GM12891 (cell line): ENCODE data around the gene STOML2.

Experiments used
- DNase-seq: peaks from one replicate; pipeline ENCODE4 v3.0.0; 2011; ENCODE audit warnings: low spot score; ENCODE audit not compliant: insufficient read length
- FAIRE-seq: peaks from 2 replicates; lab custom pipeline; 2011; peaks lifted over from hg19 to GRCh38; lab: Jason Lieb, UNC
- PAX5 ChIP-seq: IDR thresholded peaks from 2 replicates; pipeline ENCODE4 v1.6.1; 2011; ENCODE audit warnings: low read length, moderate library complexity, mild to moderate bottlenecking; ENCODE audit not compliant: insufficient read depth, severe bottlenecking
- POLR2A ChIP-seq: IDR thresholded peaks from 2 replicates; pipeline ENCODE4 v1.6.1; 2011; ENCODE audit warnings: low read depth, low read length, control low read depth
- POLR2AphosphoS5 ChIP-seq: IDR thresholded peaks from 2 replicates; pipeline ENCODE4 v1.6.1; 2011; ENCODE audit warnings: low read depth, low read length, control low read depth
- POU2F2 ChIP-seq: IDR thresholded peaks from 2 replicates; pipeline ENCODE4 v1.6.1; 2011; ENCODE audit warnings: low read depth, mild to moderate bottlenecking, control low read depth, low read length, moderate library complexity
- SPI1 ChIP-seq: IDR thresholded peaks from 2 replicates; pipeline ENCODE4 v1.6.1; 2011; ENCODE audit warnings: low read depth, low read length, control low read depth
- TAF1 ChIP-seq: IDR thresholded peaks from 2 replicates; pipeline ENCODE4 v1.6.1; 2011; ENCODE audit warnings: low read depth, low read length, control low read depth

The STOML2 gene

DNA sequence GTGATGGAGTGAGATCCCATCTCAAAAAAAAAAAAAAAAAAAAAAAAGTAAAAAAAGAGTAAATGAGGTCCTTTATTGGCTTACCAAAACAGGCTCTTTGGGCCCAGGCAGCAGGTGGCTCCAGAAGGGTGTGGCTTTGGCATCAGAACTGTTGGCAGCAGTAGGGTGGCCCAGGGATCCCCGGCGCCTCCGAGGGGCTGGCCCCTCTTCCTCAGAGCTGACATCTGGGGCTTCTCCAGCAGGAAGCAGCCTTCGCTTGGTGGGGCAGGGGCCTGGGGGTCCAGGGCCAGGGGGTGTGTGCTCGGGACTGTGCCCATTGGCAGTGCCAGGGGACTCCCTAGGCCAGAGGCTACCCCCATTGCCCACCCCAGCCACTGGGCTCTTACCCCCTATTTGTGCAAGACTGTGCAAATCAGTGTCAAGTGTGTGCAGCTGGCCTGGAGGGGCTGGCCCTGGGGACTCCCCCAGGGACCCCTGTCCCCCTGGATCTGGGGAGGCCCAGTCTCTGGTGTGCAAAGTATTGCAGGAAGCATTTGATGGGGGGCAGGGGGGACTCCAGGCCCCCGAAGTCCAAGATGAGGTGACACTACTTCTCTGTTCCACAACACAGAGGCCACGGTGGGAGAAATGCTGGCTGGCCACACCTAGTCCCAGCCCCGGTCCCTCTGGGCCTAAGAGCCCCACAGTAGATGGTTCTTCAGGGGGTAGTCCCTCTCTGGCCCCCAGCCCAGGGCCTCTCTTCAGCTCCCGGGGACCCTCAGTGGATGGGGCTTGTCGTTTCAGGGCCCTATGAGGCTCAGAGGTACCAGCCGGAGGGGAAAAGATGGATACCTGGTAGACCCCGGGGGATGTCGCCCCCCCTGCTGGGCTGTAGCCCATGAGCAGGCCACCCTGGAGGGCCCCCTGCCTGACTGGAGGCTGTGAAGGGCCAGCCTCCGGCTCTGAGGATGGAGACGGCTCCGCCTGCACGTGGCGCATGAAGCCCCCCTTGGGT is 4.7 kb upstream of the STOML2 start:
- FAIRE-seq (no peak), DNase-seq (no peak)
- no peak for TF ChIP-seq SPI1
- TF ChIP-seq POLR2A = no peak
- TF ChIP-seq POLR2AphosphoS5 = no peak
- TF ChIP-seq PAX5 = no peak
- no peak for TF ChIP-seq TAF1
- TF ChIP-seq POU2F2 = no peak

- DNase-seq (no peak), FAIRE-seq (no peak)
- TF ChIP-seq PAX5 = no peak
- no peak for TF ChIP-seq SPI1
Measured at GRCh38 chr9:35106343-35106730, 3.4 kb upstream of the STOML2 start.

DNA sequence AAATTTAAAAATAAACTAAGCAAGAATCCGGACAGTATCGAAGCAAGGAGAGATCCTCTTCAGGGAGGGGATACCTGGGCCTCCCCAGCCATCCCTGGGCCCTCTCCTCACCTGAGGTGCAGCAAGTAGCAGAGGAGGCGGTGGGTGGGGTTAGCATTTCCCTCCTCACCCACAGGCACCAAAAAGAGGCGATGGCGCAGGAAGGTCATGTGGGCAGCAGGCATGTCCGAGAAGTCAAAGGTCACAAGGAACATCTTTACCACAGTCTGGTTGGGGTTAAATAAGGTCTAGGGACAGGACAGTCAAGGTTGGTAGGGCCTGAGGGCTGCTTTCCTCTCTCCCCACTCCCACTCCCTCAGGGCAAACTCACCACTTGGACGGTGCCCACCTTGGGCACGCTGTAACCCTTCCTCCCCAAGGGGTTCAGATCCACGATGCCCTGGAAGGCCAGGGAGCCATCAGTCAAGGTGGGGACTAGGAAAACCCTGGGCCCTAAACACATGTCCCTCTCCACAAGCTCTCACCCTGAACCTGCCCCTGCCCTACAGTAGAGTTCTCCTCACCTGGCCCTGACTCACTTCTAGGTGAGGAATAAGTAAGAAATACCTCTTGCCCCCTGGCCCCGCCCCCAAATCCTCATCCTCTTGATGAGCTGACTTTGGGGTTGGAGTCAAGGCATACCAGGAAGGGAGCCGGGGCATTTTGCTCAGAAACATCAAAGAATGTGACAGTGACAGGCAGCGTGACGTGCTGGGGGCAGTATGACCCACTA is 2.8 kb upstream of the STOML2 start:
- TF ChIP-seq SPI1 = no peak
- no peak for DNase-seq
- no peak for FAIRE-seq

DNA sequence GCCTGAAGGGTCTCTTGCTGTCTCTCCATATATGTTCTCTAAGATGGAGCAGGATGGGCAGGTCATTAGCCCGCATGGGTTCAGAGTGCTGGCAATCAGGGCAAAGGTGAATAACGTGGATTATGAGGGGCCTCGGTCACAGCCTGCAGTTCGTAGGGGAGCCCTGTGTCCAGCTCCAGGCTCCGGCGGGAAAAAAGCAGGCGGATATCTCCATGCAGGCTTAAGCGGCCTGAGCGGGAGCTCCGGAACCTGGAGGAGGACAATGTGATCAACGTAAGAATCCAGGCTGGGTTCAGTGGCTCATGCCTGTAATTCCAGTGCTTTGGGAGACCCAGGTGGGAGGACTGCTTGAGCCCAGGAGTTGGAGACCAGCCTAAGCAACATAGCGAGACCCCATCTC is 2.2 kb upstream of the STOML2 start:
- no peak for TF ChIP-seq POU2F2
- no peak for TF ChIP-seq PAX5
- no peak for TF ChIP-seq TAF1
- DNase-seq (no peak), FAIRE-seq (no peak)

- no peak for DNase-seq
- no peak for FAIRE-seq
- no peak for TF ChIP-seq TAF1
- TF ChIP-seq SPI1 = no peak
- no peak for TF ChIP-seq PAX5
Measured at GRCh38 chr9:35104586-35104985, 1.7 kb upstream of the STOML2 start.

GRCh38 chr9:35103660-35104191 is 795 bp upstream of the STOML2 start:
- FAIRE-seq = no peak
- TF ChIP-seq TAF1 (no peak), POU2F2 (no peak), POLR2A (no peak), SPI1 (no peak), PAX5 (no peak), POLR2AphosphoS5 (no peak)
- DNase-seq = no peak

DNA sequence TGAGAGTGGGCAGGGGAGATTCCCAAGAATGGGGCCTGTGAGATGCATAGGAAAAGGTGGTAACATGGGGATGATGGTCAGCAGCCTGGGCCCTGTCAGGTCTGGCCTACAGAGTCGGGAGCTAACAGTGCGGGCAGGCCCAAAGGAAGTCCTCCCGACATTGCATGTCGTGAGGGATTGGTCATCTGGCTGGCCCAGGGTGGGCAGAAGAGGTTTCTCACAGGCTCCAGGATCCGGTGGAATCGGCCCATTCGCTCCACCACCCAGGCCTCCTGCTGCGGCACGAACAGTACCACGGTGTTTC is 514 bp downstream of the STOML2 start:
- DNase-seq (no peak), FAIRE-seq (no peak)
- no peak for TF ChIP-seq PAX5
- TF ChIP-seq POU2F2 = no peak
- TF ChIP-seq SPI1 = no peak
- TF ChIP-seq POLR2AphosphoS5 = no peak
- TF ChIP-seq POLR2A = no peak
- TF ChIP-seq TAF1 = no peak

GRCh38 chr9:35097573-35097972 is 5.4 kb downstream of the STOML2 start:
- TF ChIP-seq POU2F2 (no peak), POLR2A (0 out of 2 replicates have a peak, but pooled peaks have one; percentile 20), POLR2AphosphoS5 (no peak), TAF1 (no peak)
- DNase-seq (no peak), FAIRE-seq (no peak)

GRCh38 chr9:35096035-35096849 is 6.7 kb downstream of the STOML2 start, which contains the start of gene PIGO:
TSS of gene PIGO (minus strand) at chr9:35096591. CDS start at chr9:35095565, 1,026 bp downstream.
- DNase-seq (peak; percentile 88), FAIRE-seq (peak; percentile 98)
- TF ChIP-seq POU2F2 (peak; percentile 53; the same call in 1 of the 2 replicates), SPI1 (0 out of 2 replicates have a peak, but pooled peaks have one; percentile 10), POLR2AphosphoS5 (peak; percentile 90), PAX5 (no peak), POLR2A (peak; percentile 87), TAF1 (no peak; the same call in none of the 2 replicates)
